NCI-H2081 treated with DMSO at 0.1 percent for 48 hours (cell line): Measurements from ENCODE around the gene CCDC88C.
"Not testable (repeated sequence)": the region's sequence is repeated elsewhere in the genome, so short reads cannot be mapped to it uniquely, and the experiment has no call there.

Source experiments
- DNase-seq: peaks from one replicate; lab custom pipeline; 2025; lab: John Stamatoyannopoulos, UW

CCDC88C gene, protein sequence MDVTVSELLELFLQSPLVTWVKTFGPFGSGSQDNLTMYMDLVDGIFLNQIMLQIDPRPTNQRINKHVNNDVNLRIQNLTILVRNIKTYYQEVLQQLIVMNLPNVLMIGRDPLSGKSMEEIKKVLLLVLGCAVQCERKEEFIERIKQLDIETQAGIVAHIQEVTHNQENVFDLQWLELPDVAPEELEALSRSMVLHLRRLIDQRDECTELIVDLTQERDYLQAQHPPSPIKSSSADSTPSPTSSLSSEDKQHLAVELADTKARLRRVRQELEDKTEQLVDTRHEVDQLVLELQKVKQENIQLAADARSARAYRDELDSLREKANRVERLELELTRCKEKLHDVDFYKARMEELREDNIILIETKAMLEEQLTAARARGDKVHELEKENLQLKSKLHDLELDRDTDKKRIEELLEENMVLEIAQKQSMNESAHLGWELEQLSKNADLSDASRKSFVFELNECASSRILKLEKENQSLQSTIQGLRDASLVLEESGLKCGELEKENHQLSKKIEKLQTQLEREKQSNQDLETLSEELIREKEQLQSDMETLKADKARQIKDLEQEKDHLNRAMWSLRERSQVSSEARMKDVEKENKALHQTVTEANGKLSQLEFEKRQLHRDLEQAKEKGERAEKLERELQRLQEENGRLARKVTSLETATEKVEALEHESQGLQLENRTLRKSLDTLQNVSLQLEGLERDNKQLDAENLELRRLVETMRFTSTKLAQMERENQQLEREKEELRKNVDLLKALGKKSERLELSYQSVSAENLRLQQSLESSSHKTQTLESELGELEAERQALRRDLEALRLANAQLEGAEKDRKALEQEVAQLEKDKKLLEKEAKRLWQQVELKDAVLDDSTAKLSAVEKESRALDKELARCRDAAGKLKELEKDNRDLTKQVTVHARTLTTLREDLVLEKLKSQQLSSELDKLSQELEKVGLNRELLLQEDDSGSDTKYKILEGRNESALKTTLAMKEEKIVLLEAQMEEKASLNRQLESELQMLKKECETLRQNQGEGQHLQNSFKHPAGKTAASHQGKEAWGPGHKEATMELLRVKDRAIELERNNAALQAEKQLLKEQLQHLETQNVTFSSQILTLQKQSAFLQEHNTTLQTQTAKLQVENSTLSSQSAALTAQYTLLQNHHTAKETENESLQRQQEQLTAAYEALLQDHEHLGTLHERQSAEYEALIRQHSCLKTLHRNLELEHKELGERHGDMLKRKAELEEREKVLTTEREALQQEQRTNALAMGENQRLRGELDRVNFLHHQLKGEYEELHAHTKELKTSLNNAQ (N-terminal part only)

DNA sequence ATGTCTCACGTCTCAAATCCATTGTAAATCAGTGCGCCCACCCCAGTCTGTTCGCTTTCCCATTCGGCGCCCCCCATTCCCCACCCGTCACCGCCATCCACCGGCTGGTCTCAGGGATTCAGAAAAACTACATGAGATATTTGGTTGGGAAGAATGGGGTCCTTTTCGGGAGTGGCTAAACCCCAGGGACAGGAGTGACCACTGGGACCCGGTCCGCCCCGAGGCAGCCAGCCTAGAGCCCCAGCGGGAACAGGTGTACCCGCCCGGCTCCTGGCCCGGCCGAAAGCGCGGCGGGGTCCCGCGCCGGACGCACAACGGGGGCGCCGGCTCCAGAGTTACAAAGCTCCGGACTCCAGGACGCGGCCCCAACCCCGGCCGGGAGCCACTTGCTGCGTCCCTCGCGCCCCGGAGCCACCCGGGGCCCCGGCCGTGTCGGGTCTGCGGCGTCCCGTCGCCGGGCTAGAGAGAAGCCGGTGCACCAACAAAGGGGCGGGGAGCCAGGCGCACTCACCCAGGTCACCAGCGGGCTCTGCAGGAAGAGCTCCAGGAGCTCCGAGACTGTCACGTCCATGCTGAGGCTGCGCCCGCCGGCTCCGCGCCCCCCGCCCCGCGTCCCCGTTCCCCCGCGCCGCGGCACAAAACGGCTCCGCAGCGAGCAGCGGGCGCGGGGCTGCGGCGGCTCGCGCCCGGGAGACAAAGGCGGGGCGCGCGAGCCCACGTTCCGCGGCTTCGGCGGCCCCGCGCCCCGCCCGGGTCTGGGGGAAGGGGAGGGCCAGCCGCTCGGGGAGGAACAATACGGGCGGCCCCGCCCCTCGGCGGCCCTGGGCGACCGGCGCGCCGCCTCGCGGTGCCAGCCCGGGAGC, at the start of gene CCDC88C:
Gene CCDC88C, minus strand, starts transcription at position 701 of the 863 bp plus-strand sequence. Its CDS starts 130 bp downstream, at position 571.
- no peak for DNase-seq

DNA sequence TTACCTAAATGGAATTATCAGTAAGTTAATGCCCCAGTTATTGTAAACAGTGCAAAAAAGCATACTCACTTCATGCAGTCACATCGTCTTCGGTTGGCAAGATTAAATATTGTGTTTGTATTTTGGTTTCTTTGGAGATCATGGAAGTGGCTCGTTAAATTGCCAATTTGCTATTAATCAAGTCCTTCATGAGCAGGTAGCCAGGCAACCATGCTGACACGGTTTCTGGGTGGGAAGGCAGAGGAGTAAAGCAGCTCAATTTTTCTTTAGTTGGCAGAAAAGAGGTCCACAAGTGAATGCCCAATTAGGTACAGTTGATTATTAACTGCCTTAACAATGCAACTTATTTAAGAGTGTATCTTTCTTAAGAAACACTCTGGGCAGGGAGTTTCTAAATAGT, 48.6 kb upstream of the CCDC88C start:
- no peak for DNase-seq

DNA sequence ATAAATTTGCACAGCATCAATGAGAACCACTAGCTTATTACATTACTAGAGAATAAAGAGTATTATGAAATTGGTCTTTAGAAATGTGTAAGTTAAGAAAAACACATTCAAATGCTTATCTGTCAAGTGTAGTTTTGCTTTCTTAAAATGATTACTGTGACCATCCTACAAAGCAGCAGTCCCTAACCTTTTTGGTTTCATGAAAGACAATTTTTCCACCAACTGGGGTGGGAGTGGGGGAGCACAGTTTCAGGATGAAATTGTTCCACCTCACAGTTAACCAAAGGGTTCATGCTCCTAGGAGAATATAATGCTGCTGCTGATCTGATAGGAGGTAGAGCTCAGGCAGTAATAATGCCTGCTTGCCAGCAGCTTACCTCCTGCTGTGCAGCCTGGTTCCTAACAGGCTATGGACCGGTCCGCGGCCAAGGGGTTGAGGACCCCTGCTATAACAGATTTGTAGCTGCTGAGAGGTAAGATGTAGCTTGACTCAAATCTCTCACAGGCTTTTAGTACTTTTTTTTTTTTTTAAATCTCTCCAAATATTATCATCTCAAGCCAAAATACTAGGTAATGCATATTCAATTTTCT, 47.1 kb upstream of the CCDC88C start:
- DNase-seq, result no peak

DNA sequence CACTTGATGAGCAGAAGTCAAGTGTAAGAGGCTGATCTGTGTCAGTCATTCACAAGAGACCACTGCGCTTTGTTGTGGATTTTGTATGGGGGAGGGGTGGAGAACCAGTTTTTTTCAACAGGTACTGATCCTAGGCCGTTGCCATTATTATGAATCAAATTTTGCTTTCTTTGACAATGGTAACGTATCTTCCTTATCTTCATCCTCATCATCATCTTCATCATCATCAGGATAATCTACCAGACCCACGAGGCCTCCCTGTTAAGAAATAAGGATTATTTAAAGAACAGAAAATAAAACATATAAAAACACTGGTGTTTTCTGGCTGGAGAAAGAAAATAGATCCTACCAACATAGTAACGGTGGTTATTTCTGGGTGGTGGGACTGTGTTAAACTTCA, 41.0 kb upstream of the CCDC88C start:
- no peak for DNase-seq

DNA sequence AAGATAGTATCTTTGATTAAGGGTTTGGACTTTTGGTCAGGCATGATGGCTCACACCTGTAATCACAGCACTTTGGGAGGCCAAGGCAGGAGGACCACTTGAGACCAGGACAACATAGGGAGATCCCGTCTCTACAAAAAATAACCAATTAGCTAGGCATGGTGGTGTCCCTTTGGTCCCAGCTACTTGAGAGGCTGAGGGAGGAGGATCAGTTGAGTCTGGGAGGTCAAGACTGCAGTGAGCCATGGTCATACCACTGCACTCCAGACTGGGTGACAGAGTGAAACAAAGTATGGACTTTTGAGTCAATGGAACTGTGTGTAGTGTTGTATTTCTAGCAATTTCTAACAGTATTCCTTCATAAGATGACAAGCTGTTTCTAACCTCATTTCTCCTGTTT, 38.7 kb upstream of the CCDC88C start:
- DNase-seq, result no peak

DNA sequence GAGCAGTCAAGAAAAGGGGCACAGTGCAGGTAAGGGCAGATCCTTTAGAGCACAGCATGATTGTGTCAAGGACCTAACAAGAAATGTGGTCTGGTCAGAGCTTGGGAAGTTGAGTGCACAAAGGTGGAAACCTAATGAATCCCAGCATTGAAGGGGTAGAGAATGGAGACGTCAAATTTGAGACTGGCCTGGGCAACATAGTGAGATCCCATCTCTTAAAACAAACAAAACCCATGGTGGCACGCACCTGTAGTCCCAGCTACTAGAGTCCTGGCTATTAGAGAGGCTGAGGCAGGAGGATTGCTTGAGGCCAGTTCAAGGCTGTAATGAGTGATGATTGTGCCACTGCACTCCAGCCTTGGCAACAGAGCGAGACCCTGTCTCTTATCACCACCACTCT, 37.0 kb upstream of the CCDC88C start:
- DNase-seq, result no peak

DNA sequence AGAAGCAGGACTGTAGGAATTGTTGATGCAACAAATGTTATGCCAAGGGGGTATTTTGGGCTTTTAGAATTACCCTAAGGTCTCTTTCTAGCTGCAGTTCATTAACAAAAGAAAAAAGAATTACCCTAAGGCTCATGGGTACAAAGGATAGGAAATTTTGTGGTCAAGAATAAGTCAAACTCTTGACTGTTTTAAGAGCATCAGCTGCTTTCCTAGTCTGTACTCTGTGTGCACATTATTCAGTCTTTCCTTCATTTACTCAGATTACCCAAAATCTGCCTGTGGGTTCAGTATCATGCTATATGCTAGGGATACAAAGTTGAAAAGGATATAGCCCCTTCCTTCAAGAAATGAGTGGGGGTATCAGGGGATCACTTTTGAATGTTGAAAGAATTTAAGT, 36.5 kb upstream of the CCDC88C start:
- no peak for DNase-seq

DNA sequence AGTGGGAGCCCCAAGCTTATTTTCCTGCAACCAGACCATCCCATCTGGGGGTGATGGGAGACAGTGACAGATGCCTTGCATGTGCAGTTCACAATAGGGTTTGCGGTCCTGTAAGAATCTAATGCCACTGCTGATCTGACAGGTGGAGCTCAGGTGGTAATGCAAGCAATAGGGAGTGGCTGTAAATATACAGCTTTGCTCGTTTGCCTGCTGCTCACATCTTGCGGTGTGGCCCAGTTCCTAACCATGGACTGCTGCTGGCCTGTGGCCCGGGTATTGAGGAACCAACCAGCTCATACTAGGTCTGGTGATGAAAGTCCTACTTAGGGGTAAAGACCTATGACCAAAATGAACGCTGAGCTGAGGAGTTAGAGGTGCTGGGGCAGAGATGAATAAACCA, 36.1 kb upstream of the CCDC88C start:
- no peak for DNase-seq

DNA sequence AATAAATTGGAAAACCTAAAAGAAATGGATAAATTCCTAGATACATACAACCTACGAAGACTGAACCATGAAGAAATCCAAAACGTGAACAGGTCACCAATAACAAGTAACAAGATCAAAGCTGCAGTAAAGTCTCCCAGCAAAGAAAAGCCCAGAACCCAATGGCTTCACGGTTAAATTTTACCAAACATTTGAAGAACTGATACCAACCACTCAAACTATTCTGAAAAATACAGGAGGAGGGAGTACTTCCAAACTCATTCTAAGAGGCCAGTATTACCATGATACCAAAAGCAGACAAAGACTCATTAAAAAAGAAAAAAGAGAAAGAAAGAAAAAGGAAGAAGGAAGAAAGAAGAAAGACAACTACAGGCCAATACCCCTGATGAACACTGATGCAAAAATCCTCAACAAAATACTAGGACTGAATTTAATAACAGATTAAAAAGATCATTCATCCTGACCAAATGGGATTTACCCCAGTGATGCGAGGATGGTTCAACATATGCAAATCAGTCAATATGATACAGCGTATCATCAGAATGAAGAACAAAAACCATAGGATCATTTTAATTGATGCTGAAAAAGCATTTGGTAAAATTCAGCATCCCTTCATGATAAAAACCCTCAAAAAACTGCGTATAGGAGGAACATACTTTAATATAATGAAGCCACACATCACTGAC, 26.9 kb upstream of the CCDC88C start:
- no peak for DNase-seq

DNA sequence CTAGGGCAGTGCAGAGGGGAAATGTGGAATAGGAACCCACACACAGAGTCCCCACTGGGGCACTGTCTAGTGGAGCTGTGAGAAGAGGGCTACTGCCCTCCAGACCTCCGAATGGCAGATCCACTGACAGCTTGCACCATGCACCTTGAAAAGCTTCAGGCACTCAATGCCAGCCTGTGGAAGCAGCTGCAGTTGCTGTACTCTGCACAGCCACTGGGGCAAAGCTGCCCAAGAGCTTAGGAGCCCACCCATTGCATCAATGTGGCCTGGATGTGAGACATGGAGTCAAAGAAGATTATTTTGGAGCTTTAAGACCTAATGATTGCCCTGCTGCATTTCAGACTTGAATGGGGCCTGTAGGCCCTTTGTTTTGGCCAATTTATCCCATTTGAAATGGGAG, 21.7 kb upstream of the CCDC88C start:
- DNase-seq, result no peak

DNA sequence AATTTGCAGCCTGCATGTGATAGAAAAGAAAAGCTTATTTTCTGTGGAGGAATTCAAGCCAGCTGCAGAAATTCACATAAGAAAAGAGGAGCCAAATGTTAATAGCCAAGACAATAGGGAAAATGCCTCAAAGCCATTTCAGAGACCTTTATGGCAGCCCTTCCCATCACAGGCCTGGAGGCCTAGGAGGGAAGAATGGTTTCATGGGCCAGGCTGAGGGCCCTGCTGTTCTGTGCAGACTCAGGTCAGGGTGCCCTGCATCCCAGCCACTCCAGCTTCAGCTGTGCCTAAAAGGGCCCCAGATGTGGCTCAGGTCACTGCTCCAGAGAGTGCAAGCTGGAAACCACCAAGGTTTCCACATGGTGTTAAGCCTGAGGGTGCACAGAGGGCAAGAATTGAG, 21.2 kb upstream of the CCDC88C start:
- no peak for DNase-seq

DNA sequence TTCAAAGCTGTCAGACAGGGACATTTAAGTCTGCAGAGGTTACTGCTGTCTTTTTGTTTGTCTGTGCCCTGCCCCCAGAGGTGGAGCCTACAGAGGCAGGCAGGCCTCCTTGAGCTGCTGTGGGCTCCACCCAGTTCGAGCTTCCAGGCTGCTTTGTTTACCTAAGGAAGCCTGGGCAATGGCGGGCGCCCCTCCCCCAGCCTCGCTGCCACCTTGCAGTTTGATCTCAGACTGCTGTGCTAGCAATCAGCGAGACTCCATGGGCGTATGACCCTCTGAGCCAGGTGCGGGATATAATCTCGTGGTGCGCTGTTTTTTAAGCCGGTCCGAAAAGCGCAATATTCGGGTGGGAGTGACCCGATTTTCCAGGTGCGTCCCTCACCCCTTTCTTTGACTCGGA, 18.6 kb upstream of the CCDC88C start:
- DNase-seq, result not testable (repeated sequence)

DNA sequence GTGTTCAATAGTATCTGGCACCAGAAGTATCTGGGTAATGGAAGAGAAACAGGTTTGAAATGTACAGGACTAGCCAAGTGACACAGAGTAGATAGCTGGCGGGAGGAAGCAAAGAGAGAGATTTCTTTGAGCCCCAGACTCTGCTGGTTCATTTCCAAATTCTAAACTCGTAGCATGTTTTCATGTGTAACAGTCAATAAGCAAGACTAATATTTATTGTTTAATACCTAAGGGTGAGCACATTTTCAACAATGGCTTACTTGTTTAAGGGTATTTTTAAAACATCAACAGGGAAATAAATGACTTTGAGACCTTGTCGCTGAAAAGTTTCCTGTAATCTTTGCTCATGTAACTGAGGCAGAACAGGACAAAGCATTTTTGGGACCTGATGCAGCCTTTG, 11.8 kb upstream of the CCDC88C start:
- no peak for DNase-seq

DNA sequence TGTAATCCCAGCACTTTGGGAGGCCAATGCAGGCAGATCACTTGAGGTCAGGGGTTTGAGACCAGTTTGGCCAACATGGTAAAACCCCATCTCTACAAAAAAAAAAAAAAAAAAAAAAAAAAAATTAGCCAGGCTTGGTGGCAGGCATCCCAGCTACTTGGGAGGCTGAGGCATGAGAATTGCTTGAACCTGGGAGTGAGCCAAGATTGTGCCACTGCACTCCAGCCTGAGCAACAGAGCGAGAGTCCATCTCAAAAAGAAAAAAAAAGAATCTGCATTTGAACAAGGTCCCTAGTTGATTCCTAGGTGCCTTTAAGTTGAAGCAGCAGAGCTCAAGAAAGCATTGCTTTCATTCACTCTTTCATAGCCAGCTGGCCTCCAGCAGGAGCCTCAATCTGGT, 11.3 kb upstream of the CCDC88C start:
- DNase-seq, result not testable (repeated sequence)

DNA sequence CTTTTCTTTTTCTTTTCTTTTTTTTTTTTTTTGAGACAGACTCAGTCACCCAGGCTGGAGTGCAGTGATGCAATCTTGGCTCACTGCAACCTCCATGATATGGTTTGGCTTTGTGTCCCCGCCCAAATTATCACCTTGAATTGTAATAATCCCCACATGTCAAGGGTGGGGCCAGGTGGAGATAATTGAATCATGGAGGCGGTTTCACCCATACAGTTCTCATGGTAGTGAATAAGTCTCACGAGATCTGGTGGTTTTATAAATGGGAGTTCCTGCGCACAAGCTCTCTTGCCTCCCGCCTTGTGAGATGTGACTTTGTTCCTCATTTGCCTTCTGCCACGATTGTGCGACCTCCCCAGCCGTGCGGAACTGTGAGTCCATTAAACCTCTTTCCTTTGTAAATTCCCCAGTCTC, 7.9 kb upstream of the CCDC88C start:
- not testable (repeated sequence) for DNase-seq

DNA sequence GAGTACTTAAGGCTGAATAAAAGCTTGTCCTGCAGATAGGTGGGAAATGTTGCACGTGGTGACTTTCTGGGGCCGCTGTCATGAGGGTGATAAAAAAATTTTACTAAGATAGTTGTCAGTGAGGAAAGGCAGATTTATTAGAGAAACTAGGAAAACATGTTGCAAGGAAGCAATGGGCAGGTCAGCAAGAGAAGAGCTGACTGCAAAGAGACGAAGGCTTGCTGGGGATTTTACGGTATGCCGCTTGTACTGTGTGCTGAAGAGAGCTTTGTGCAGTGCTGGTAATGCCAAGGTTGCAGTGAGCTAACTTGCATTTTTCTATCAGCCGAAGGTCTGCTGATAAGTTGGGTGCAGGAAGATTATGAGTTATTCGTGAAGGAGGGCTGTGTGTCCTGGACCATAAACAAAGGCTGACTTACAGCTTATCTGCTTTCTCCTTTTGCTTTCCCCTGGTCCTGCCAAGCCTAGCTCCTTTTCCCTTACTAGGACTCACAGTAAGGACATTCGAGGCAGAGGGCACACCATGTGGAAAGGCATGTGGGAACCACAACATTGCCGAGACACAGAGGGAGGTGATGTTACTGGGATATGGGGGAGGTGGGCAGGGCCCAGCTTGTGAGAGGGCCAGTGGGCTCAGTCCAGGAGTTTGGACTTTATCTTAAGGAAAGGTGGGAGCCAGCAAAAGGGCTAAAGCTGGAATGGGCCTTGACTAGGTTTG, 7.4 kb upstream of the CCDC88C start:
- DNase-seq, result no peak

DNA sequence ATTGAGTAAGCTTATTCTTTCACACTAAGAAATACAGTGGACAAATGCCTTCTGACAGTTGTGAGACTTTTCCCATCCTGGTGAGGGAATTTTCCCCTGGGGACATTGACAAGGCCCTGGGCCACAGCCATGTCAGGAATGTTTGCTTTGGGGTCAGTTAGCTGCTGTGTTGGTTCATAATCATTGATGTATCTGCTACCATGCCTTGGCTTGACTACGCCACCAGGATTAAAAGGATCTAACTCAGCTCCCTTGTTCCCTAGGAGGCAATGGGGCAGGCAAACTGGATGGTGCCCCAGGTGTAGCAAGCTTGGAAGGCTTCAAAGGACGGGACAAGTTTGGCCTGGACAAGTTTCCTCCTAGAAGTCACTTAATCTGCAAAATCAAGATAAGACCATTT, 3.1 kb upstream of the CCDC88C start:
- no peak for DNase-seq

DNA sequence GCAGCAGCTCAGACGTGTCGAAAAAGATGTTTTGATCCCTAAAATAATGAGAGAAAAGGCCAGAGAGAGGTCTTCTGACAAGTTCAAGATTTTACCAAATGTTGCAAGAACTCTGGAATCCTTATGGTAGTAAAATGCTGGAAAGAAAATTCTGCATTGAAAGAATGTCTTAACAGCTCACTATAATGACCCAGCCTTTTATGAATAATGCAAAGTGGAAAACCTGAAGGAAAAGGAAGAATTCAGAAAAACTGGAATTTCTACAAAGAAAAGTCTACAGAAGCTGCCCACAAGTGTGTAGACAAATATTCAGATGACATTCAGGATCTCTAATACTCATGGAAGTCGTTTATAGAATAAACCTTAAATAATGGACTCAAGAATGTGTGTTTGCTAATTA, 1.8 kb upstream of the CCDC88C start:
- no peak for DNase-seq

DNA sequence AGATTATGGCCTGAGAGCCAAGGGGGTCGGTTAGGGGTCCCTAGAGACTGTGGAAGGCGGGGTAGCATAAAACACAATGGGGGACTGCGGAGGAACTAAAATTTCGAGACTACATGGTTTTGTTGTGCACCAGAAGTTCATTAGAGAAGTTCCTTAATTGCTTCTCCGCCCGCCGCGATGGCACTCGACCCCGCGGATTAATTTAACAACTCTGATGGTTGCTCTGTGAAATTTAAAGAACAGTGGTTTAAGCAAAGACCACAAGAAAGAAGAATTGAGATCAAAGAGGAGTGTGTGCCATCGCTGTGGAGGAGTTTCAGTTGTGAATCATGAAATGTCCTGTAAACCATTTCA, 1.4 kb upstream of the CCDC88C start:
- DNase-seq, result no peak
